Stimulated activated CD4-positive, alpha-beta T cell treated with anti-CD3 and anti-CD28 coated beads, Interleukin-4, amount 100 ng/mL, for 48 hours (primary cell): ENCODE data around the gene IFNA4.
"Not testable (repeated sequence)": the region's sequence is repeated elsewhere in the genome, so short reads cannot be mapped to it uniquely, and the experiment has no call there.

ENCODE experiments used
- DNase-seq, 2 donors: peaks; one replicate each; pipeline ENCODE4 v3.0.0-alpha.2; 2020; ENCODE audit warnings: low read depth in 2 of 2

IFNA4 gene

DNA sequence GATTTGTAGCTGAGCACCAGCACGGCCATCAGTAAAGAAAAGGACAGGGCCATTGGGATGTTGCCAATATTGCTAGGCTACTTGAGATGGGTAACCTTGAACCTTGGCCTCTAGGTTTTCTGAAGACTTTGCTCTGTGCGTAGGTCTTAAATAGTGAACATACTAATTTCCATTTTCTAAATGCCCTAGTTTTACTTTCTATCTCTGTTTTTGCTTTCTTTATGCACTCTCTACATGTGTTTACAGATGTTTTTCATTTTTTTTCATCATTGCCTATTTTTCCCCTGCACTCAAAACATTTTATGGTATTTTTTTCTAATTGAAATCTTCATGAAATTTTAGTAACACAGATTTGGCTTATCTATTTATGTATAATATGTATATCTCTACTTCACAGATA is 20.8 kb downstream of the IFNA4 start, which contains the start of gene IFNA21:
TSS of gene IFNA21 (minus strand) at position 101 of the 400 bp plus-strand sequence. CDS start at position 53, 48 bp downstream.
- DNase-seq: not testable (repeated sequence)

DNA sequence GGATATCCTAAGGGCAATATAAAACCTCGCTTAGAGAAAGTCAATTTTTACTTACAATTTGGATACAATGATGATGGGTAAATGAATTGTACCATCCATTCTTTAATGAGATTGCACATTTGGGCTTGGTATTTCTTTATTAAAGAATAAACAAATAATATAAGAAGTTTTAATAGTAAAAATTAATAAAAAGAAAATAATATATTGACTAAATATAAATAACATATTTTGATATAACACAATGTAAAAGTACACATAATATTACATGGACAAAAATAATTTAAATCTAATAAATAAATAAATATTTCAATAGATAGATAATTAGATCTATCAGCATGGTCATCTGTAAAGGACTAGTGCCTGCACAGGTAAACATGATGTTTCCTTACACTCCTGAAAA is 21.9 kb downstream of the IFNA4 start:
- no peak for DNase-seq

DNA sequence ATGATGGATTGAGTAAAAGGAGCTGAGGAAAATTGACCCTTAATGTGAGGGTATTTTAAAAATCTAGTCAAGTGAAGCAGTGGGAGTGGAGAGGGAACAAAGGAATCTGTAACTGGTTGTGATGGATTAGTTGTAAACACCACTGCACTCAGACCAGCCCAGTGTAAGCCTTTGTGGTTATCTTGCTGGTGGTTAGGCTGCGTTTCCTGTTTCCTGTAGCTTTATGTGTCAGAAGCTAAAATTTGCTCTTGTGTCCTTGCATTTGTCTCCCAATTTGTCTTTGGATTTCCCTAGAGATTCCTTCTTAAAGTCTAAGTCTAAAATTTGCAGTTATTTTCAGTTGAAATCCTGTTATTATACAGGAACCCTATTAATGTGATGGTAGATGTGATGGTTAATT is 27.2 kb downstream of the IFNA4 start:
- DNase-seq: no peak

DNA sequence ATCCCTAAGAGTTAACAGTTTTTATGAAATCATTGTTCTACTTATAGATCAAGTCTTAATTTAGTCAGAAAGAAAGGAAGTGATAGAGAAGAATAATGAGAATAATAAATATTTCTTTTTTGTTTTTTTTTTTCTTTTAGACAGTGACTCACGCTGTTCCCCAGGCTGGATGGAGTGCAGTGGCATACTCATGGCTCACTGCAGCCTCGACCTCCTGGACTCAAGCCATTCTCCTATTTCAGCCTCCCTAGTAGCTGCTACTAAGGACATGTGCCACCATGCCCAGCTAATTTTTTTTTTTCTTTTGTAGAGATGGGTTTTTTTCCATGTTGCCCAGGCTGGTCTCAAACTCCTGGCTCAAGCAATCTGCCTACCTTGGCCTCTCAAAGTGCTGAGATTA is 31.9 kb downstream of the IFNA4 start:
- no peak for DNase-seq

DNA sequence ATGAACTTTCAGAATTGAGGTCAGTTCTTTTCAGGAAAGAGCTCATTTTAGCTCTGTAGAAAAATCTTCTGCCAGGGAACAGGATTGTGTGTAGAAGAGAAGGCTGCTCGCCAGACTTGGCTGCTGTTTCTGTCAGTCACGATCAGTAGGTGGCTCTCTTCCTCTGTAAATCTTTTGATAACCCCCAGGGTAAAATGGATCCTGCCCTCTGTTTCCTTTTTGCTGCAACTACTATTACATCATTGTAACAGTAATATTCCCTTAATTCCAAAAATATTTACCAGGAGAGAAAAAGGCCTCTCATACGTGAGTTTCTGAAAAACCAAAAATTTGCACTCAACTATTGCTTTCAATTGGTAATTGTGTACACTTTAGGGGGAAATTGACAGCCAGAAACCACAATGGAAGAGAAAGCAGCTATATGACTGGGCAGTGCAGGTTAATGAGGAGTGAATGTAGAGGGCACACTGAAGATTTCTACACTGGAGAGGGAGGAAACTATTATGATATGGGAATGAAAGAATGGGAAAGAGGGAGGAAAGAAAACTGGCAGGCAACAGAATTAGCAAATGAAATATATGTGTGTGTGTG is 33.3 kb downstream of the IFNA4 start:
- DNase-seq: no peak

DNA sequence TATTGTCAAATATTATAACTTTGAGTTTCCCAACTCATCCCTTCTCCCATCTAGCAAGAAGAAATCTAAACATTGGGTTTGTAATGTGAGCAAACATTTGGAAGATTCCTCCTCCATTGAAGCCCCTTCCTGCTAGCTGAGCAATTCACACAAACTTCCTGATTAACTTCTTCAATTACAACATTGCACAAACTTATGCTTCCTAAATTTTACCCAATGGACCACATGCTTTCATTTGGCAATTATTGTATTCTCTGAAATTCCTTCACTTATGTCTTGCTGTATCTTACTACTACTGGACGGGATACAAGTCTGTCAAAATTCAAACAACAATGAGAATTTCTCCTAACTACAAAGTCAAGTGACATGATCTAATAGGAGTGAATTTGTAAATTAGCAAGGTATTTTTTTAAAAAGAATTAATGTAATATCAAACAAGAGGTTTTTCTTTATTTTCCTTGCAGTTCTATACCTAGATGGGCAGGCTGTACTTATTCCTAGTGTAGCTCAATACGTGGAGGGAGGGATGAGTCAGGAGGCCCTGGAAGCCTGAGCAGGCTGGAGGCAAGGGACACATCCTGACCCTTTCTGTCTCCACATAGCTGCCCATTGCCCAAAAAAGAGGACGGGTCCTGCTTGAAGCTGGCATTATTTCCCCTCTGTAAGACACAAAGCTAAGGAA is 33.9 kb downstream of the IFNA4 start:
- no peak for DNase-seq

DNA sequence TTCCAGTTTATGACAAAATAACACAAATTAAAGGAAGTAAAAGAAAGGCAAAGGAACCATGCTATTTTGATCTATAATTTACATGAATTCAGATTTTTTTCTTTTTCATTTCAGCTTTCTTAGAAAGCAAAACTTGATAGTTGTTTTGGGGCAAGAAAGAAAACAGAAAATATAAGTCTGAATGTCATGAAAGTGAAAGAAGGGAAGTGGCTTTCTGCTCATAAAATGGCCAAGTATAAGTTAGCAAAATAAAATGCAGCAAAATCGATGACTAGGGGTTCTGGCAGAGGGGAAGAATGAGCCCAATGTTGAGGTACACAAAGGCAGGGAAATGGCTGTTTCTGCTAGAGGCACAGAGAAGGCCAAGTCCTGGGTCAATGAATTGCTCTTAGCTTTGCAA is 42.8 kb downstream of the IFNA4 start:
- no peak for DNase-seq

DNA sequence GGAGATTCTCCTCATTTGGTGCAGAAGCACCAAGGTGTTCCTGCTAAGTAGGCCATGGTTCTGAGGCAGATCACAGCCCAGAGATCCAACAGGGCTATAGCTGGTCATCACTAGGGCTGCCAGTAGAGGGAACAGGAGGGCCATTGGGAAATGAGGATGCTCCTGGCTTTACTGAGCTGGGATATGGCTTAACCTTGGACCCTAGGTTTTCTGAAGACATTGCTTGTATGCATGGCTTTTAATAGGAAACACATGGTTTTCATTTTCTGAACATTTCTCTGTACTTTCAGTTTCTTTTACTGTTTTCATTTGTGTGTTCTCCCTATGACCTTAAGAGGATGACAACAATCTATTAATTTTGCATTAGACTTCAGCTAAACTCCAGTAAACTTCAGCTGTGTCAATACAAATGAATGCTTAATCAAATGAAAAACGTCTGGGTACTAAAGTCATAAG is 45.9 kb downstream of the IFNA4 start, which contains the start of gene IFNW1:
TSS of gene IFNW1 (minus strand) at position 406 of the 456 bp plus-strand sequence. CDS start at position 144, 262 bp downstream.
- no peak for DNase-seq

DNA sequence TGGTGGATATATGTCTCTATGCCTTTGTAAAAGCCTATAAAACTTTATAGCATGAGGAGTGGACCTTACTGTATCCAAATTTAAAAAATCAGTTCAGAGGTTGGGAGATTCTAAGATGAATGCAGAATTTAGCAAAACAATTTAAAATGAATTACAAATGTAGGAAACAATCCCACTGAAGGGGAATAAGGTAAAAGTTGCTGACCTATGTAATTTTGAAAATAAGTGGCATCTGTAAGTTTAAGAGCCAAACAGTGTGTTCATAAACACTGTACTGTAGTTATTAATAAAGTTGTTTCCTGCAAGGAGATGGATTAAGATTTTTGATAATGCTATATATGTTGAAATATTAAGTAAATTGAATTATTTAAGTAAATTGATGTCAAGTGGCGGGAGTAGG is 50.4 kb downstream of the IFNA4 start:
- no peak for DNase-seq
